ENCODE results near the gene KCND2. TPM values are rescaled to one million over a fixed set of nuclear protein-coding genes. Genes with fewer than 3 reads are reported as not detected.

Gene KCND2
- total RNA-seq, 1 experiment from 2014 or later, result 0.33 TPM

GRCh38 chr7:120628251-120628650 is 355.3 kb downstream of the KCND2 start:
- BruUV-seq (replicated peaks), result no TSS peak
- POLR2A ChIA-PET (ENCODE audit: unreplicated experiment), result no interaction called here
- CTCF ChIA-PET, result no interaction called here

GRCh38 chr7:120639884-120640283 is 366.9 kb downstream of the KCND2 start:
- CTCF ChIA-PET, result no interaction called here

More at GRCh38 chr7:120628251-120628650, 355.3 kb downstream of the KCND2 start:
- TF ChIP-seq EZH2 (IDR thresholded peaks at IDR 0.05; ENCODE audit: low read length, unreplicated experiment) (no peak), CTCF (conservative IDR thresholded peaks at IDR 0.05; ENCODE audit: low read depth, low read length) (no peak), EZH2phosphoT487 (IDR thresholded peaks at IDR 0.05; ENCODE audit: borderline replicate concordance, low read length) (no peak)
- Histone ChIP-seq H3K4me1 (ENCODE audit: insufficient read depth, low read length) (no peaks in the 10 kb centered on the region), H3K4me3 (ENCODE audit: low read length) (no peak overlapping the region), H3K79me2 (ENCODE audit: low read length) (no peaks in the 10 kb centered on the region), H3K27ac (ENCODE audit: low read length) (no peak overlapping the region), H3K36me3 (ENCODE audit: low read depth, low read length) (no peaks in the 10 kb centered on the region), H2AFZ (ENCODE audit: low read length) (no peak overlapping the region), H3F3A (ENCODE audit: low read length, unreplicated experiment) (no peaks in the 10 kb centered on the region), H3K9ac (ENCODE audit: low read length) (no peak overlapping the region), H3K27me3 (ENCODE audit: low read length) (no peaks in the 10 kb centered on the region), H3K9me2 (replicated peaks; ENCODE audit: low read length) (no peaks in the 10 kb centered on the region), H3K9me3 (ENCODE audit: low read length) (no peaks in the 10 kb centered on the region), H4K20me1 (ENCODE audit: low read length) (no peaks in the 10 kb centered on the region), H3K4me2 (ENCODE audit: low read length) (no peak overlapping the region)
- DNase-seq (no peak), ATAC-seq (no peak)
- intact Hi-C loops (cut with micrococcal nuclease), result no loop called here

More at GRCh38 chr7:120639884-120640283, 366.9 kb downstream of the KCND2 start:
- Histone ChIP-seq H3K4me3 (ENCODE audit: low read length) (no peak overlapping the region), H3K27me3 (ENCODE audit: low read length) (0 out of 2 replicates have a peak, but pooled peaks cover 3% of the 10 kb centered on the region), H3K9me3 (ENCODE audit: low read length) (no peaks in the 10 kb centered on the region), H3K36me3 (ENCODE audit: low read depth, low read length) (no peaks in the 10 kb centered on the region), H3K9me2 (replicated peaks; ENCODE audit: low read length) (no peaks in the 10 kb centered on the region), H3K9ac (ENCODE audit: low read length) (no peak overlapping the region), H2AFZ (ENCODE audit: low read length) (no peak overlapping the region), H3K4me2 (ENCODE audit: low read length) (no peak overlapping the region), H3K4me1 (ENCODE audit: insufficient read depth, low read length) (no peaks in the 10 kb centered on the region), H3F3A (ENCODE audit: low read length, unreplicated experiment) (no peaks in the 10 kb centered on the region), H4K20me1 (ENCODE audit: low read length) (no peaks in the 10 kb centered on the region), H3K27ac (ENCODE audit: low read length) (no peak overlapping the region), H3K79me2 (ENCODE audit: low read length) (no peaks in the 10 kb centered on the region)
- TF ChIP-seq EZH2phosphoT487 (IDR thresholded peaks at IDR 0.05; ENCODE audit: borderline replicate concordance, low read length) (no peak), EZH2 (IDR thresholded peaks at IDR 0.05; ENCODE audit: low read length, unreplicated experiment) (no peak), CTCF (conservative IDR thresholded peaks at IDR 0.05; ENCODE audit: low read depth, low read length) (no peak)
- DNase-seq, result no peak
- no peak for ATAC-seq
- BruUV-seq (replicated peaks), result no TSS peak
- POLR2A ChIA-PET (ENCODE audit: unreplicated experiment), result no interaction called here
- intact Hi-C loops (cut with micrococcal nuclease), result no loop called here

Measured in PC-3 (cell line).